Loucy (cell line): ENCODE data around the gene PITX3.

Experiments used
- H2AFZ ChIP-seq: fragments of 200-600 bp; sonication (generic); 2 replicates; pipeline ENCODE4 v1.6.0; 2016; ENCODE audit warnings: antibody characterized with exemption, mild to moderate bottlenecking, low read length, moderate library complexity
- H3F3A ChIP-seq: fragments of 200-600 bp; 2 replicates; pipeline ENCODE4 v1.6.0; 2016; ENCODE audit warnings: antibody characterized with exemption, low read depth, mild to moderate bottlenecking
- H3K27me3 ChIP-seq: fragments of 200-600 bp; sonication (generic); 2 replicates; pipeline ENCODE4 v1.6.1; 2014; ENCODE audit warnings: low read length, mild to moderate bottlenecking; ENCODE audit not compliant: insufficient read depth, poor library complexity, severe bottlenecking
- H3K36me3 ChIP-seq: fragments of 200-600 bp; sonication (generic); 2 replicates; pipeline ENCODE4 v1.6.1; 2016; ENCODE audit warnings: low read length; ENCODE audit not compliant: insufficient read depth
- H3K4me1 ChIP-seq: fragments of 200-600 bp; sonication (generic); 2 replicates; pipeline ENCODE4 v1.5.1; 2014; ENCODE audit warnings: low read length, mild to moderate bottlenecking; ENCODE audit not compliant: insufficient read depth, poor library complexity, severe bottlenecking
- H3K4me2 ChIP-seq: fragments of 200-600 bp; sonication (generic); 2 replicates; pipeline ENCODE4 v1.6.0; 2014; ENCODE audit warnings: antibody characterized with exemption, low read length, low read depth, mild to moderate bottlenecking; ENCODE audit not compliant: poor library complexity, severe bottlenecking
- H3K4me3 ChIP-seq: fragments of 200-600 bp; sonication (generic); 2 replicates; pipeline ENCODE4 v1.5.1; 2014; ENCODE audit warnings: low read length, mild to moderate bottlenecking, mixed read lengths; ENCODE audit not compliant: poor library complexity, severe bottlenecking
- H3K79me2 ChIP-seq: fragments of 200-600 bp; sonication (generic); 2 replicates; pipeline ENCODE4 v1.6.1; 2014; ENCODE audit warnings: low read length; ENCODE audit not compliant: insufficient read depth
- H3K9ac ChIP-seq: fragments of 200-600 bp; sonication (generic); 2 replicates; pipeline ENCODE4 v1.6.0; 2014; ENCODE audit warnings: mild to moderate bottlenecking, low read depth, low read length, moderate library complexity; ENCODE audit not compliant: poor library complexity, severe bottlenecking
- H3K9me2 ChIP-seq: fragments of 200-600 bp; sonication (generic); replicated peaks from 2 replicates; pipeline ENCODE4 v1.6.1; 2016; ENCODE audit warnings: low read depth, low read length, mixed read lengths
- H3K9me3 ChIP-seq: fragments of 200-600 bp; sonication (generic); 2 replicates; pipeline ENCODE4 v1.6.1; 2014; ENCODE audit warnings: mild to moderate bottlenecking, antibody characterized with exemption, low read length, low read depth; ENCODE audit not compliant: insufficient read depth
- H4K20me1 ChIP-seq: fragments of 200-600 bp; sonication (generic); 2 replicates; pipeline ENCODE4 v1.6.0; 2014; ENCODE audit warnings: antibody characterized with exemption, low read length, mild to moderate bottlenecking; ENCODE audit not compliant: insufficient read depth, poor library complexity, severe bottlenecking
- EZH2phosphoT487 ChIP-seq: fragments of 200-600 bp; IDR thresholded peaks from 2 replicates; pipeline ENCODE4 v1.6.1; 2018; ENCODE audit warnings: antibody characterized with exemption, mild to moderate bottlenecking, moderate library complexity, borderline replicate concordance
- TF ChIP-seq, protein P1 (sequence below): fragments of 200-600 bp; sonication (generic); conservative IDR thresholded peaks from 2 replicates; pipeline ENCODE4 v1.5.1; 2014; ENCODE audit warnings: mild to moderate bottlenecking, antibody characterized with exemption, low read length

The PITX3 gene

DNA sequence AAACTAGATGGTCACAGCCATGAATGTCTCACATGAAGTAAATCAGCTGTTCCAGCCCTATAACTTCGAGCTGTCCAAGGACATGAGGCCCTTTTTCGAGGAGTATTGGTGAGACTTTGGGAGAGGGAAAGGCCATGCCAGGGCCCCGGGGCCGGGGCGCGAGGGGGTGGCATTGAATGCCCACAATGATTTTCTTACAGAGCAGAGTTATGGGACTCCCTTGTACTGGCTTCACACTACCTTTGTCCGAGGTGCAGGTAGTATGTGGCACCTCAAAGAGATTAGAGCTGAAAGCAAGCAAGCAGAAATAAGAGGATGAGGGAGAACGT is 14.8 kb downstream of the PITX3 start:
- H3K4me1 ChIP-seq, result peaks cover 14% of the 10 kb centered on the region
- H3K27me3 ChIP-seq, result no peaks in the 10 kb centered on the region
- no peaks in the 10 kb centered on the region for H3K79me2 ChIP-seq
- no peaks in the 10 kb centered on the region for H3K36me3 ChIP-seq
- peak overlapping the region; percentile 68 for H3K4me3 ChIP-seq
- no peaks in the 10 kb centered on the region for H4K20me1 ChIP-seq
- no peaks in the 10 kb centered on the region for H3K9me3 ChIP-seq
- peak overlapping the region; percentile 61 for H2AFZ ChIP-seq
- H3F3A ChIP-seq, result no peaks in the 10 kb centered on the region
- TF ChIP-seq EZH2phosphoT487, result no peak
- TF ChIP-seq, protein P1, sequence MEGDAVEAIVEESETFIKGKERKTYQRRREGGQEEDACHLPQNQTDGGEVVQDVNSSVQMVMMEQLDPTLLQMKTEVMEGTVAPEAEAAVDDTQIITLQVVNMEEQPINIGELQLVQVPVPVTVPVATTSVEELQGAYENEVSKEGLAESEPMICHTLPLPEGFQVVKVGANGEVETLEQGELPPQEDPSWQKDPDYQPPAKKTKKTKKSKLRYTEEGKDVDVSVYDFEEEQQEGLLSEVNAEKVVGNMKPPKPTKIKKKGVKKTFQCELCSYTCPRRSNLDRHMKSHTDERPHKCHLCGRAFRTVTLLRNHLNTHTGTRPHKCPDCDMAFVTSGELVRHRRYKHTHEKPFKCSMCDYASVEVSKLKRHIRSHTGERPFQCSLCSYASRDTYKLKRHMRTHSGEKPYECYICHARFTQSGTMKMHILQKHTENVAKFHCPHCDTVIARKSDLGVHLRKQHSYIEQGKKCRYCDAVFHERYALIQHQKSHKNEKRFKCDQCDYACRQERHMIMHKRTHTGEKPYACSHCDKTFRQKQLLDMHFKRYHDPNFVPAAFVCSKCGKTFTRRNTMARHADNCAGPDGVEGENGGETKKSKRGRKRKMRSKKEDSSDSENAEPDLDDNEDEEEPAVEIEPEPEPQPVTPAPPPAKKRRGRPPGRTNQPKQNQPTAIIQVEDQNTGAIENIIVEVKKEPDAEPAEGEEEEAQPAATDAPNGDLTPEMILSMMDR, result no peak
- H3K9me2 ChIP-seq, result no peaks in the 10 kb centered on the region
- H3K4me2 ChIP-seq, result peak overlapping the region; percentile 82
- no peak overlapping the region for H3K9ac ChIP-seq

DNA sequence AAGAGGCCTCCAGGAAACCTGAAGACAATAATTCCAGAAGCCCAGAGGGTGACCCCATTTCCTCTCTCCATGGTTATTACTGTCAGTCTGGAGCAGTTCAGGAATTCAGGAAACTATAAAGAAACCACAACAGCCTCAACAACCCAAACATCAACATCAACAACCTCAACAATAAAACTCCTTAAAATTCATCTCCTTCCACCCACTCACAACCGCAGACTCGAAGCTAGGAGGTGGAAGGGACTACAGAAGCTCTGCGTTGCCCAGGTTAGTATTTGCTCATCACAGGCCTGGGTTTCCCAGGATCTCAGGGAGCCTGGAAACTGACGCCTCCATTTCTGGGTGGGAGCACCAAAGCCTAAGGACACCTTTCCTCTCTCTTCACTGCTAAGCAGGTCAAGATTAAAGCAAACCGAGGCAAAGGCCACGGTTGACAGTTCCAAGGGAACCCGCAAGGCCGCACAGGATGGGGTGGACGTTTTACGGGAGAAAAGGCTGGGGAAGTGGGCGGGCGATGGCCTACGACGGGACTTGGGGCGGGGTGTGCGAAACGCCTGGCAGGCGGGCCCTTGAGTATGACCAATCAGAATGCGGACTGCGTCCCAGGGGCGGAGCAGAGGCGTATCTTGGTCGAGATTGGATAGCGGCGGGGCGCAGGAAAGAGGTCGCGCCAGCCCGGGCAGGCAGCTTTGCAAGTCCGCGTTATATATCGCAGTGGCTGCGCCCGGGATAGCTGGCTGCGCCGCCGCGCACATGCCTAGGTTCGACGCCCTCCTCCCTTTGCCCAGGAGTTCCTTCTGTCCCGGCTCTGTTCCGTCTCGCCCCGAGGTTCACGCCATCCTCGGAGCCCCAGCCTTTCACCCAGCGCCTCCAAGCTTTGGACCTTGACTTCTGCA is 15.4 kb downstream of the PITX3 start, which contains the start of gene ELOVL3:
Gene ELOVL3, plus strand, starts transcription at position 654 of the 896 bp plus-strand sequence. CDS start 250 bp downstream, outside the sequence.
- Histone ChIP-seq H2AFZ (peak within 1 kb of the TSS; percentile 89), H3K9ac (peak within 1 kb of the TSS; percentile 57)
- TF ChIP-seq, protein P1, result no peak
- no peak for TF ChIP-seq EZH2phosphoT487

DNA sequence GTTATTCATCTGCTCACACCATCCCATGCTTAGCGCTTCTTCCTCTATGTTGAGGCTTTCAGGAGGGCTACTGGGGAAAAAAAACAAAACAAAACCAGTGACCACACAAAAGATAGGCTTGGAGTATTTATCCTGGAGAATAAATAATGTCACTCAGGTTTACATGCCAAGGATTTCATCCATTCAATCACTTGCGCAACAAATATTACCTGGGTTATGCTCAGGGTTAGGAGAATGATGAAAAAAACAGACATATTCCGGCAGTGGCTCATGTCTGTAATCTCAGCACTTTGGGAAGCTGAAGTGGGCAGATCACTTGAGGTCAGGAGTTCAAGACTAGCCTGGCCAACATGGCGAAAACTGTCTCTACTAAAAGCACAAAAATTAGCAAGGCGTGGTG is 18.5 kb downstream of the PITX3 start:
- H3K4me1 ChIP-seq, result peaks cover 14% of the 10 kb centered on the region
- no peak for TF ChIP-seq EZH2phosphoT487
- TF ChIP-seq, protein P1, result no peak
- no peaks in the 10 kb centered on the region for H4K20me1 ChIP-seq
- no peaks in the 10 kb centered on the region for H3F3A ChIP-seq
- H3K79me2 ChIP-seq, result no peaks in the 10 kb centered on the region
- no peaks in the 10 kb centered on the region for H3K27me3 ChIP-seq
- H3K9me2 ChIP-seq, result no peaks in the 10 kb centered on the region
- H3K4me3 ChIP-seq, result no peak overlapping the region
- H3K4me2 ChIP-seq, result no peak overlapping the region
- H3K36me3 ChIP-seq, result no peaks in the 10 kb centered on the region
- H2AFZ ChIP-seq, result no peak overlapping the region
- H3K9ac ChIP-seq, result no peak overlapping the region
- H3K9me3 ChIP-seq, result no peaks in the 10 kb centered on the region

More for the DNA sequence above, 15.4 kb downstream of the PITX3 start, which contains the start of gene ELOVL3:
- Histone ChIP-seq H3K4me3 (peak within 1 kb of the TSS; percentile 68), H3K9me2 (no peaks in the 10 kb centered on the region), H3F3A (no peaks in the 10 kb centered on the region), H3K79me2 (no peaks in the 10 kb centered on the region), H3K36me3 (no peaks in the 10 kb centered on the region), H3K27me3 (no peaks in the 10 kb centered on the region), H3K4me1 (peaks cover 14% of the 10 kb centered on the region), H3K4me2 (peak within 1 kb of the TSS; percentile 82), H4K20me1 (no peaks in the 10 kb centered on the region), H3K9me3 (no peaks in the 10 kb centered on the region)
